Cardiac septum (tissue), 1 donor: Measurements from ENCODE around the gene CA10. TPM values are rescaled to one million over a fixed set of nuclear protein-coding genes. Genes with fewer than 3 reads are reported as not detected.

Experiments used
- DNase-seq: peaks from one replicate; pipeline ENCODE4 v3.0.0-alpha.2; 2020; ENCODE audit warnings: low spot score
- intact Hi-C: fragments of 100-400 bp; cut with DNase I; formaldehyde crosslinking; loops from one replicate; pipeline ENCODE4 v1.14.0; 2022
- total RNA-seq: library from RNA; stranded (reverse); fragmentation: NEBNext Ultra II Directional; extraction: Animal tissue kit (Norgen Biotek cat#: 25700); gene quantifications from one replicate; pipeline ENCODE4 v1.2.1, GENCODE V29; 2021
- donor health status: DM: no; HTN: no; CAD: no.

CA10 gene
- total RNA-seq, 1 donor from 2014 or later: not detected

DNA sequence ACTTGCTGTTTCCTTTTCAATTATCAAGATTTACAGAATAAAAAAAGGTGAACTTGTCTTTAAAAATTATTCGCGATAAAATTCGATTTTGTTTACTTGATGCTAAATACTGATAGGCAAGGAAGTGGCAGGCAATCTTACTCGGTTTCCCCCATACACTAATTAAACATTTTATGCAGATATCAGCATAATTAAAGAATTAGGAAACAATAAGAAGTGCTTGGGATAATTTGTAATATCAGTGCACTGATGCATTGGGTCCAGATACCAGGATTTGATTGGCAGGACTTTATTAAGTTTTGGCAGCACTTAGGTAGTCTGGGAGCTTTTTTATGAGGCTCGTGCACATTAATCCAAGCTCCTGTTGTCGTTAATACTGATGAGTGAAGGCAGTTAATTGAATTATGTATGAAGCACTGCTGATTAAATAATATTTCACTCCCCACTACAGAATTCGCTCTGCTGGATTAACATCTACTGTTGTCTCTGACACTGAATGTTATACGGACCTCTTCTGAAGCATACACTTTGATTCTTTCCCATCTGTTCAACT is 165.6 kb downstream of the CA10 start:
- DNase-seq: no peak
- intact Hi-C loops: no loop called here

DNA sequence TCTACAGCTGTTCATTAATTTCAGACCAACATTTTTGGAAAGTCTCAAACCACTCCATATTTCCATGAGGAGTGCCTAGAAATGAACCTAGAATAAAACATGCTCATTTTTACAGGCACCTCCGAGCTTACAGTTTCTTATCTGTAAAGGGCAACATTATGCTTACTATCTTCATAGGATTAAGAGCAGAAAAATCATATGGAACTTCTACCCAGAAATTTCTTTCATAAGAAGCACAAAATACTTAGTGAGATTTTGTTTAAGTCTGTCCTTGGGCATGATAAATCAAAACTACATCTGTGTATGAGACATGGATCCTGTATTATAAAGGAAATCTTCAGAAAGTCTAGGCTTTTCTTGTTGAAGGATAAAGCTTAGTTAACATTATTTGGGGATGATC is 187.4 kb downstream of the CA10 start:
- intact Hi-C loops: no loop called here
- DNase-seq: no peak

DNA sequence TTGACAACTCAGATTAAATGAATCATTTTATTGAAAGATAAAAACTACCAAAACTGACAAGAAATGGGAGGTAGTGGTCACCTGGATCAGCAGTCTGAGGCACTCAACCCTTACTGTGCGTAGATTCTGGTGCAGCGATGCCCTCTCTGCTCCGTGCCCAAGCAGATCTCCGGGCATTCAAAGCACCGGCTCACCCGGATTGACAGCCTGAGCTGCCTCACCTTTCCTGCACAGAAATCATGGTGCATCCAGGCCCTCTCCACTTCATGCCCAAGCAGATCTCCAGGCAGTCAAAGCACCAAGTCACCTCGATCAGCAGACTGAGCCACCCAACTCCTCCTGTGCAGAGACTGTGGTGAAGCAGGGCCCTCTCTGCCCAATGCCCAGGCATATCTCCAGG is 196.8 kb downstream of the CA10 start:
- intact Hi-C loops: no loop called here
- DNase-seq: no peak

DNA sequence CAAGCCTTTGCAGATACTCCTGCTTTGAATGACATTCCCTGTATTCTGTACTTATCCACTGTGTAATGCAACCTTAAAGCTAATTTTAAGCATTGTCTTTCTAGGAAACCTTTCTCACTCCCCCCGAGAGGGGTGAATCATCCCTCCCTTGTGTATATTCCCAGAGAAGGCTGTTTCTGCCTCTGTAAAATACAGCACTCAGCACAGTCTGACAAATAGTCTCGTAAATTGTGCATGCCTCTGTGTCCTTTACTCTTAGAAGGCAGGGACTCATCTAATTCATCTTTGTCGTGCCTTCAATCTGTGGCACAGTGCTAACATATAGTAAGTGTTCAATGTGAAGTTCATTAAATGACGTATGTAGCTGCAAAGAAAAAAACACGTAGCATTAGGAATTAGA is 200.7 kb downstream of the CA10 start:
- DNase-seq: no peak
- intact Hi-C loops: no loop called here

DNA sequence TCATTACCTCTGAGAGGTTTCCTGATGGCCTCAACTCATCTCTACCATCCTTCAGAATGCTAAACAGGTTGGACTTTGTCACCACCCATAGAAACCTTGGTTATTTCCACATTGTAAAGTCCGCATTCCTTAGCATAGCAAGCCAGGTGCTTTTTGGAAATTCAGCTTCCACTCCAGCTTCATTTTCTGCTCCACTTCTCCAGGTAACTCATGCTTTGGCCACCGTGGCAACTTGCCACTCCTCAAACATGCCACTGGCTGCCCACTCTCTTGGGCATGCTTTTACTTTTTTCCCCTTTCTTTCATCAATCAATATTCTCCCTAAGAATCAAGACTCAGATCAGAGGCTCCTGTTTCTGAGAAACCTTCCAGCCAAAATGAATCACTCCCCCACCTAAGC is 203.3 kb downstream of the CA10 start:
- intact Hi-C loops: no loop called here
- DNase-seq: no peak

DNA sequence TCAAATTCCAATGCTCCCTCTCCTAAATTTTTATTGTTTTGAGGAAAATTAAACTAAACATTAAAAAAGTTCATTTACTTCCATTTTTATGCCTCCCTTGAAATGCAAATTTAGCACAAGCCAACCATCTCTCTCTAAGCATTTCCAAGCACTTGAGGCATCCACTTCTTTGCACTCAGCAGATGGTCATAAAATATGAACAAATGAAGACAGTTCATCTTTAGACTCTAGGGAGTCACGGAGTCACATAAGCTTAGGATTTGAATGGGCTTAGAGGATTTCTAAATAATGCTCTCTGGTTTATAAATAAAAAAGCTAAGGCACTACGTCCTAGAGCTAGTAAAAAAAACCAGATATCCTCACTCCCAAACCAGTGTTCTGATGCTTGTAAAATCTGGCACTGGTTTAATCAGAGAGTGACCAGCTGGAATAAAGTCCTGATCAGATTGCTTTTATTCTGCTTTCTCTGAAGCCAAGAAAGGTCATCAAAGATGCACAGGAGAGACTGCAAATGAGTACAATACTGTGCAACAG is 204.2 kb downstream of the CA10 start:
- intact Hi-C loops: no loop called here

GRCh38 chr17:51951741-51952140 is 206.8 kb downstream of the CA10 start:
- intact Hi-C loops: no loop called here
- DNase-seq: no peak

More for the DNA sequence above, 204.2 kb downstream of the CA10 start:
- no peak for DNase-seq

DNA sequence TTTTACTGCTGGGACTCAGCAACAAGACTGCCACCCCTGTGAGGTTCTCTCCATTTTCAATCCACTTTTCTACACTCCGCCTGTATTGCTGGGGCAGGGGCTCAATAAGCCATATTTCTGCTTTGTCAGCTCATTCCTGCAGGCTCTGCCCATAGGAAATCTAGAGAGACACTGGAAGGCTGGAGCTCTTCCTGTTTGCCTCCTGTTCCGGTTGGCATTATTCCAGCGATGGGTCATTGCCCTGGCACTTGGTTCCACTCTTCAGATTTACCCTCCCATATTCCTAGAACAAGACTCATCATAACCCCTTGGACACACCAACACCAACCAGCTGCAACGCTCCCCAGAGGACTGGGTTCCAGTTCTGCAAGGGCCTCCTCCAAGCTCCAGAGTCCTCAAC is 210.4 kb downstream of the CA10 start:
- intact Hi-C loops: no loop called here
- no peak for DNase-seq

DNA sequence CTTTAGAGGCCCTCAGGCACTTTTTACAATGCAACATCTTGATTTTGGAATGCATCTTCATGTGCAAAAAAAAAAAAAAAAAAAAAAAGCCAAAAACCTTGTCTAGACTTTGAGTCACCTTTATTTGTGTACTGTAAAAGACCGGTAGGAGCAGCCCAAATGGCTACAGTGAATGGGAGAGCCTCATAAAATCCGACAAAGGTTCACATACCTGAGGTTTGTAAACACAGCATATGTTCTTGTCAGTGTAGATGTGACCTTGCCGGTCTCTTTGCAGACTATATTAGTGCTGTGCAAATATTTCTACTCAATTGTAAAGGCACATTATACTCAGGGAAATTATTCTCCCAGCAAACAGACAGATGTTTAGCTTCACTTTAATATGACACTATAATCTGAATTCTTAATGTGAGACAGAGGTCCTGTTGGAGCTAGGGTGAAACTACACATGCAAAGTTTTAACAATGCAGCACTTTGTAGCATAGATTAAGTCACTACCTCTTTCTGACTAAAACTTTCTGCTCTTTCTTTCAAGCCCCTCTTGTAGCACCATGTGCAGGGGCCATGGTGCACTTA is 211.3 kb downstream of the CA10 start:
- intact Hi-C loops: no loop called here
- DNase-seq: no peak

- DNase-seq: no peak
- intact Hi-C loops: no loop called here
Observed at GRCh38 chr17:51946311-51946710, 212.2 kb downstream of the CA10 start.

DNA sequence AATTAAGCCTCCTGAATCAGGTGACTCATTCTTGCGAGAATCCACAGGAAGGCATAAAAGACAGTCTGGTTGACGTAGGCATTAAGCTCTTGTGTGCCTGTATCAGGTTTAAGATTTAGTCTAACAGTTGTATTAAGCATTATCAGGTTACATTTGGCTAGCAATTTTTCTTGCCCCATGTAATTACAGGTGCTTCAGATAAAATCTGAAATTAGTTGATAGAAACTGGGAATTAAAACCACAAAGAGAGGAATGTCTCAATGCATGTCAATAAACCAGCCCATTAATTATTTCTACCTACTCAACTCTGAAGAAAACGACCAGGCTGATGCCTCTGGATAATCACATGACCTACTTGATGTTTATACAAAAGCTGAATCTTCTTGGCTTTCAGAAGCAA is 217.2 kb downstream of the CA10 start:
- intact Hi-C loops: no loop called here
- DNase-seq: no peak

- no peak for DNase-seq
- intact Hi-C loops: no loop called here
Observed at GRCh38 chr17:51937264-51937663, 221.2 kb downstream of the CA10 start.

- intact Hi-C loops: no loop called here
- no peak for DNase-seq
Observed at GRCh38 chr17:51935477-51935876, 223.0 kb downstream of the CA10 start.

DNA sequence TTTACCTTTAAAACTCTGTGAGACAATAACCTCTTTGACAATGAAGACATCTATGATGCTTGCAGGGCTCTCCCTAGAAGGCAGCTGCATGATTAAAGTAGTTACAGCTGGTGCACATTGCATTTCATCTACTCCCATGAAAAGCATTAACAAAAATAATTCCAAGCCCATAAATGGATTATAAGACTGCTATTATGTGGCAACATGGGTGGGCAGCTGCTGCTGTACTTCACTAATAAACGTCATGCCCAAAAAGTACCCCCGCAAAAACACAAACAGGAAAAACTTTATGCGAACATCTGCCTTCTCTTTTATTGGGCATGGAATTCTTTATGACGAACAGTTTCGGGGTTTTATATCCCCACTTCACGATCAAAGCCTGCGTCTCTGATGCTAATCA is 224.9 kb downstream of the CA10 start:
- intact Hi-C loops: no loop called here
- no peak for DNase-seq

DNA sequence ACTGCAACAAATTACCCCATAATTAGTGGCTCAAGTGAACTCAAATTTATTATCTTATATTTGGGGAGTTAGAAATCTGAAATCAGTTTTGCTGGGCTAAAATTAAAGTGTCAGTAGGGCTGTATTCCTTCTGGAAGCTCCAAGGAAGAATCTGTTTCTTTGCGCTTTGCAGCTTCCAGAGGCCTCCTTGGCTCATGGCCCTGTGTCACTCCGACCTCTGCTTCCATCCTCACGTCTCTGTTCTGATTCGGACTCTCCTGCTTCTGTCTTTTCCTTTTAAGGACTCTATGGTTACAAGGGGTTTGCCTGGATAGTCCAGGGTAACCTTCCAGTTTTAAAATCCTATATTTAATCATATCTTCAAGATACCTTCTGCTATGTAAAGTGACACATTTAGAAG is 232.1 kb downstream of the CA10 start:
- DNase-seq: no peak
- intact Hi-C loops: no loop called here

- no peak for DNase-seq
- intact Hi-C loops: no loop called here
Observed at GRCh38 chr17:51921500-51921899, 237.0 kb downstream of the CA10 start.

GRCh38 chr17:51914577-51914976 is 243.9 kb downstream of the CA10 start:
- DNase-seq: no peak
- intact Hi-C loops: no loop called here

DNA sequence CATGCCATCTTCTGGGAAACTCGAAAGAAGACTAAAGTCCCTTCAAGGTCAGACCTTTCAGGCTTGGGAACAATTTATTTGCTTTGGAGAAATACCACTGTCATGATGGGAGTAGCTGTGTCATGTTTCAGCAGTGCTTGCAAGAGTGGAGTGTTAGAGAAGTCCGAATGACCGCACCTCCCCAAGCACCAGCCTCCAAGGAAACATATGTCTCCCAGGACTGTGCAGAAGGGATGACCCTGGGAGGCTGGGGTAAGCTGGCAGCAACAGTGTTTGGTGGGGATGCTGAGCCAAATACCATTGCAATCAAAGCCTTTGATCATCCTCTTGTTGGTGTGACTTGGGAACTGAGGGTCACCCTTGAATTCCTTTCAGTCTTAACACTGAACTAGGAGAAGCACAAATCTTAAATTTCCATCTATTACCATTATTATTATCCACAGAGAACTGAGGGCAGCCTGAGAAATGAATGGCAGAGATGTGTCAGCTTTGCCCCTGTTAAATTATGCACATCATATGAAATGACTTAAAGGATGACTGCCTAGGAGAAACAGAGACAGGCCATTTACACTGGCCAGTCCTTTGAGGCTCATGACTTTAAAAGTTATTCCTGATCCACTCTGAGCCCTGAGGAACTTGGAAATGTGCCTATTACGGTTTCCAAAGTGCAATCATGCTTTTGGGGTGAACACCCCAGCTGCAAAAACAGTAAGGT is 244.9 kb downstream of the CA10 start:
- intact Hi-C loops: no loop called here
- no peak for DNase-seq

GRCh38 chr17:51912939-51913338 is 245.6 kb downstream of the CA10 start:
- DNase-seq: no peak
- intact Hi-C loops: no loop called here

- no peak for DNase-seq
Observed at GRCh38 chr17:51911237-51911636, 247.3 kb downstream of the CA10 start.

GRCh38 chr17:51909971-51910370 is 248.5 kb downstream of the CA10 start:
- no peak for DNase-seq
- intact Hi-C loops: no loop called here

More at GRCh38 chr17:51911237-51911636, 247.3 kb downstream of the CA10 start:
- intact Hi-C loops: no loop called here
